OCI-LY1 (cell line): ENCODE data around the gene ZNF536.

Source experiments
- CTCF ChIP-seq: fragments of 200-600 bp; sonication (generic), shearing (Covaris generic); IDR thresholded peaks from 2 replicates; pipeline ENCODE4 v1.5.1; 2017; ENCODE audit warnings: mild to moderate bottlenecking, antibody characterized with exemption, low read length, moderate library complexity, mixed read lengths
- EZH2 ChIP-seq: fragments of 200-600 bp; sonication (generic), shearing (Covaris generic); IDR thresholded peaks from 2 replicates; pipeline ENCODE4 v1.8.0; 2017; ENCODE audit warnings: borderline replicate concordance, mixed run types, mild to moderate bottlenecking, antibody characterized with exemption, low read length, moderate library complexity, mixed read lengths

- TF ChIP-seq CTCF (no peak), EZH2 (no peak)
These were observed 187.3 kb downstream of the ZNF536 start for GRCh38 chr19:30559446-30559845.
